HG02840 (cell line): ENCODE data around the gene ADGRG7.

Experiments
- ATAC-seq: cut with Tn5 transposase; IDR thresholded peaks from one replicate; pipeline ENCODE4 v1.9.1; 2021; ENCODE audit warnings: mild to moderate bottlenecking, moderate library complexity, moderate number of reproducible peaks; ENCODE audit not compliant: unreplicated experiment, low FRiP score

Gene ADGRG7

DNA sequence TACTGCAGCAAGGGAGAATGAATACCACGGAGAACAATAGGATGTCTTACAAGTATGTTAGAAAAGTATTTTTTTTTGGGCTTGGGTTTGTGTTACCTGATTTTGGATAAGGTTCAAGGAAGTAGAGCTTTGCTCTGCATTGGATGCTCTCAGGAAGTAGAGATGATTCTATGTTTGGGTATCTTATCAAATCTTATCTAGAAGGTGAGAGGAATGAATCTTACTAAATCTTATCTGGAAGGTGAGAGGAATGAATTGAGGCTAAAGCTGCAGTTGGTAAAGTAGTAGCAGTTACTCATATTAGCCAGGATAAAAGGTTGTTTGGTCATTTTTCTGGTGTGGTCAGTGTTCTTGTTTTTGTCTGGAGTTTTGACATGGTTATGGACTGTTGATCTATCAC, 117.3 kb downstream of the ADGRG7 start:
- no peak for ATAC-seq

DNA sequence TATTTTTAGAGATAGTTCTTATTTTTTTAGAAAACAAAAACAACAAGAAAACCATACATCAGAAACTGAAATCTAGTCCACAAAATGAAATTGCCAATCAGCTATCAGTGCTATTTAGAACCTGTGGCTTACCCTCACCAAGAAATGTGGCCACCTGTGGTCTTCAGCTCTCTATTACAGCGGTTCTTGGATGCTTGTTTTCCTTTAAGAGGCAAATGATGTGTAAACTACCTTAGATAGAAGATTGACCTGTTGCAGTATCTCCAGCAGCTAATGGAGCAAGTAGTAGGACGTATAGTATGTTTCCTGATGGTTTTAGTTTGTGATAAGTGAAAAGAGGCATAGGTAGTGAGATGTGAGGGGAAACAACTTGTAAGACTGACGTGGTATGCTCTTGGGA, 121.1 kb downstream of the ADGRG7 start:
- ATAC-seq: no peak

DNA sequence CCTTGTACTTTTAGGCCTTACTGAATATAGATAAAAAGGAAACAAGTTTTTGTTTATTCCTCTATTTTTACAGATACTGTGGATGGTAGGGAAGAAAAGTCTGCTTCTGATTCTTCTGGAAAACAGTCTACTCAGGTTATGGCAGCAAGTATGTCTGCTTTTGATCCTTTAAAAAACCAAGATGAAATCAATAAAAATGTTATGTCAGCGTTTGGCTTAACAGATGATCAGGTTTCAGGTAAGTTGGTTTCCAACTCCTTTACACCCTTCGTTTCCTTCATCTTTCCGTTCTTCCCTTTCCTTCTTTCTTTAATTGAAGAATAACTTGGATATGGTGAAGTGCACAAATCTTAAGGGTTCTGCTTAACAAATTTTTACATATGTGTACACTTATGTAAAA, 123.0 kb downstream of the ADGRG7 start:
- ATAC-seq: no peak

DNA sequence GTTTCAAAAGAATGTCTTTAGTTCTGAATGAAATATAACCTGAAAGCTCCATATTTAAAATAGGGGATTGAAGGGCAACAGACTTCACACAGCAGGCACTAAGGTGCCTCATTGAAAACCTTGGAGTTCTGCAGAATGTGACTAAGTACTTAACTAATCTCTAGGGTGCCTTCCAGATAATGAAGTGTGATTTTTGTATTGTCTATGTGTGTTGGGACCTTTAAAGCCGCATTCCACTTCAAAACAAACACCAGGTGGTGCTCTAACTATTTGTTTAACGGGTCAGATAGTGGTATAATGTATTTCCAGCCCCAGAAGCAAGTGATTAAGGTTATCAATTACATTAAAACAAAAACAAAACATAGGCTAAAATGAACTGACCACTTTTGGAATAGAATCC, 127.9 kb downstream of the ADGRG7 start:
- ATAC-seq: no peak

DNA sequence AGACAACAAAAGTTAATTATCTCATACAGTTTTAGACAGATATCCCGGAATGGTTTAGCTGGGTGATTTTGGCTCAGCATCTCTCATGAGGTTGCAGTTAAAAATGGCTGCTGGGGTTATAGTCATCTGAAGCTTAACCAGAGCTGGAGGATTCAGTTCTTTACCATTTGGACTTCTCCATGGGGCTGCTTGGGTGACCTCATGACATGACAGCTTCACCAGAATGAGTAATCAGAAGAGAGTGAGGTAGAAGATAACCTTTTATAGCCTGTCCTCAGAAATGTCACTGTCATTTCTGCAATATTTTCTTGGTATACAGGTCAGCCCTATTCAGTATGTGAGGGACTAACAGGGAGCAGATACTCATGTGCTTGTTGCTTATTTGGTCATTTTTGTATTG, 130.8 kb downstream of the ADGRG7 start:
- ATAC-seq: no peak

DNA sequence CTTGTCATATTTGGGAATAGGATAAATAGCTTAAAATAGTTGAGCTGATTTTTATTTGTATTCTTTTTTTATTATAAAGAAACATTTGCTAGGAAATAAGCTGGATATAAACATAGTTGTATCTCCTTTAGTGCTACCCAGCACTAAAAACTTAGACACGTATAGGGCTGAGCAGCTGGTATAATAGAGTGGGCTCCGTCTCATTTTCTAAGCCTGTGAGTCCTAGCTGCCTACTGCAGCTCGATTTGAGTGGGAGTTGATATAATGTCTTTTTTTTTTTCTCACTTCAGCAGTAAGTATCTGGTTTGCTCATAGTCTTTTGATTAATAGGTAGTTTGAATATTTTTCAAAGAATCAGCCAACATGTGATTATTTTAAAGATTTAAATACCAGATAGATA, 134.1 kb downstream of the ADGRG7 start:
- no peak for ATAC-seq

DNA sequence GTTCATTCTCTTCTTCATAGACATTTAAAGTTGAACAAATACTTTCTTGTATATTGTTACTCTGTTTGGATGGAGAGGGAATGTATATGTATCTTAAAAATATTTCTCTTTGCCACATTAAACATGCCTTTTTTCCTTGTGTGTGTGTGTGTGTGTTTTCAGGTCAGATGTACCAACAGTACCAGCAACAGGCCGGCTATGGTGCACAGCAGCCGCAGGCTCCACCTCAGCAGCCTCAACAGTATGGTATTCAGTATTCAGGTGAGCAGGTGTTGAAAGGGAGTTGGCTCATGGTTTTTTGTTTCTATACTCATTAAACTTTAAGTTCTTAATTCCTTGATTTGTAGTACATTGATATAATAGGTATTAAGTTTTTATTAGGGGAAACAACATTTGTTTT, 135.3 kb downstream of the ADGRG7 start:
- ATAC-seq: no peak
